ENCODE measurements around the gene RPLP2.

RPLP2 gene

GRCh38 chr11:821512-822371 is 12.0 kb downstream of the RPLP2 start:
- no peaks in the 10 kb centered on the region for H3K9me3 ChIP-seq (ENCODE audit: control insufficient read depth, insufficient read depth, low read depth, low read length)
- no peak for TF ChIP-seq ZNF626 (tag by site-specific recombination; IDR thresholded peaks at IDR 0.05)
- TF ChIP-seq PRDM10 (tag by site-specific recombination; IDR thresholded peaks at IDR 0.05): 0 out of 2 replicates have a peak, but pooled peaks have one; percentile 32
- no peak for TF ChIP-seq ZNF416 (tag by site-specific recombination; IDR thresholded peaks at IDR 0.05)
- 0 out of 2 replicates have a peak, but pooled peaks have one; percentile 13 for TF ChIP-seq SP2 (tag by site-specific recombination; IDR thresholded peaks at IDR 0.05)
- TF ChIP-seq EGR2 (tag by site-specific recombination; IDR thresholded peaks at IDR 0.05; ENCODE audit: low read depth): peak; percentile 26; the same call in 1 of the 2 replicates
- TF ChIP-seq HOXA7 (CRISPR knock-in tag; IDR thresholded peaks at IDR 0.05; ENCODE audit: borderline replicate concordance): no peak
- ChIA-PET POLR2A (interaction anchor here (0.5 to 11.4 kb wide), 4 partner anchors 12 to 45 kb away, joined by 4 to 202 read pairs (median 5); partner anchors contain the start of genes CD151, CRACR2B, GATD1 and RPLP2), CTCF (interaction anchor here (1.2 kb wide), 1 partner anchor 23 kb away, joined by 3 read pairs; no protein-coding TSS in a partner anchor)
- H3K4me3 ChIP-seq (ENCODE audit: low read depth, low read length): no peak overlapping the region
- peaks cover 0 to 44% of the 10 kb centered on the region in 2 experiments; a peak in 2 of 3 replicates for H3K36me3 ChIP-seq (ENCODE audit: control insufficient read depth in 2 of 2, insufficient read depth in 1 of 2, low read length in 2 of 2)
- 0 out of 2 replicates have a peak, but pooled peaks cover 3% of the 10 kb centered on the region for H3K4me1 ChIP-seq (ENCODE audit: control insufficient read depth, insufficient read depth, low read length)
- no peak overlapping the region for H3K27ac ChIP-seq (ENCODE audit: extremely low read depth, low read depth, low read length)

DNA sequence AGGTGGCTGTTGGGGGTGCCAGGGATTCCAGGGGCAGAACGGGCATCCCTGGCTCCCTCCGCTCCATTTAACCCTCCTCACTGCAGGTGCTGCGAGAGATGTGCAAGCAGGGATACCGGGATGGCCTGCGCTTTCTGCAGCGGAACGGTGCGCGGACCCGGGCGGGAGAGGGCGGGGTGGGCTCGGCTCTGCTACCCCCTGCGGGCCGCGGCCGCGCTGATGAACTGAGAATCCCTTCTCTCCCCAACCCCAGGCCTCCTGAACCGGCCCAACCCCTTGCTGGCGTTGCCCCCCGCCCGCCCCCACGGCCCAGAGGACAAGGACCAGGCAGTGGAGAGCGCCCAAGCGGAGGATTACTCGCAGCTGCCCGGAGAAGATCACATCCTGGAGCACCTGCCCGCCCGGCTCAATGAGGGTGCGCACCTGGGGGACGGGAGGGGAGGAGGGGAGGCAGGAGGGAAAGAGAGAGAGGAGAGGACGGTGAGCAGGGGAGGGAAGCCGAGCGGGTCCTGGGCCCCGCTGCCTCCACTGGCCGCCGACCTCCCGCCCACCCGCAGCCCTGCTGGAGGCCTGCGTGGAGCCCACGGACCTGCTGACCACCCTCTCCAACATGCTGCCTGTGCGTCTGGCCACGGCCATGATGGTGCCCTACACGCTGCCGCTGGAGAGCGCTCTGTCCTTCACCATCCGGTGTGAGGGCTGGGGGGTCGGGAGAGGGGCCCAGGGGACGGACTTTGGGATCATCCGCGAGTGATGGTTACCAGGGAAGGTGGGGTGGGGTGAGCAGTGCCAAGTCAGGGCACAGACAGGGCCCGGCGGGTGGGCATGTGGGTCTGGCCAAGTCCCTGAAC is 13.9 kb downstream of the RPLP2 start:
- ChIA-PET POLR2A (interaction anchor here (1.4 to 1.6 kb wide), 3 partner anchors 7 to 47 kb away, joined by 4 to 6 read pairs (median 5); partner anchors contain the start of genes CD151 and GATD1), CTCF (no interaction called here)
- Histone ChIP-seq H3K9me3 (ENCODE audit: control insufficient read depth, insufficient read depth, low read depth, low read length) (no peaks in the 10 kb centered on the region), H3K4me1 (ENCODE audit: control insufficient read depth, insufficient read depth, low read length) (0 out of 2 replicates have a peak, but pooled peaks cover 3% of the 10 kb centered on the region), H3K36me3 (ENCODE audit: control insufficient read depth in 2 of 2, insufficient read depth in 1 of 2, low read length in 2 of 2) (peaks cover 0 to 44% of the 10 kb centered on the region in 2 experiments; a peak in 2 of 3 replicates), H3K27ac (ENCODE audit: extremely low read depth, low read depth, low read length) (no peak overlapping the region), H3K4me3 (ENCODE audit: low read depth, low read length) (no peak overlapping the region)
- TF ChIP-seq SETDB1 (IDR thresholded peaks at IDR 0.05; ENCODE audit: insufficient read length, low read length) (no peak), ZNF776 (tag by site-specific recombination; IDR thresholded peaks at IDR 0.05; ENCODE audit: borderline replicate concordance) (no peak), ZNF398 (tag by site-specific recombination; IDR thresholded peaks at IDR 0.05) (no peak), ZNF677 (tag by site-specific recombination; IDR thresholded peaks at IDR 0.05) (no peak), REST (tag by site-specific recombination; IDR thresholded peaks at IDR 0.05) (no peak), ZNF658 (tag by site-specific recombination; IDR thresholded peaks at IDR 0.05) (no peak), HOXC10 (CRISPR knock-in tag; IDR thresholded peaks at IDR 0.05) (no peak), MYNN (tag by site-specific recombination; IDR thresholded peaks at IDR 0.05; ENCODE audit: borderline replicate concordance) (no peak), ZNF501 (tag by site-specific recombination; IDR thresholded peaks at IDR 0.05) (no peak), HOXA7 (CRISPR knock-in tag; IDR thresholded peaks at IDR 0.05; ENCODE audit: borderline replicate concordance) (no peak), ZFP41 (tag by site-specific recombination; IDR thresholded peaks at IDR 0.05; ENCODE audit: borderline replicate concordance) (no peak), SALL2 (tag by site-specific recombination; IDR thresholded peaks at IDR 0.05; ENCODE audit: borderline replicate concordance) (no peak), HOXD13 (CRISPR knock-in tag; IDR thresholded peaks at IDR 0.05; ENCODE audit: borderline replicate concordance) (no peak), ZNF366 (tag by site-specific recombination; conservative IDR thresholded peaks at IDR 0.05) (no peak), EGR2 (tag by site-specific recombination; IDR thresholded peaks at IDR 0.05; ENCODE audit: low read depth) (no peak)
- TF ChIP-seq, protein P1, sequence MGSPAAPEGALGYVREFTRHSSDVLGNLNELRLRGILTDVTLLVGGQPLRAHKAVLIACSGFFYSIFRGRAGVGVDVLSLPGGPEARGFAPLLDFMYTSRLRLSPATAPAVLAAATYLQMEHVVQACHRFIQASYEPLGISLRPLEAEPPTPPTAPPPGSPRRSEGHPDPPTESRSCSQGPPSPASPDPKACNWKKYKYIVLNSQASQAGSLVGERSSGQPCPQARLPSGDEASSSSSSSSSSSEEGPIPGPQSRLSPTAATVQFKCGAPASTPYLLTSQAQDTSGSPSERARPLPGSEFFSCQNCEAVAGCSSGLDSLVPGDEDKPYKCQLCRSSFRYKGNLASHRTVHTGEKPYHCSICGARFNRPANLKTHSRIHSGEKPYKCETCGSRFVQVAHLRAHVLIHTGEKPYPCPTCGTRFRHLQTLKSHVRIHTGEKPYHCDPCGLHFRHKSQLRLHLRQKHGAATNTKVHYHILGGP (tag by site-specific recombination; IDR thresholded peaks at IDR 0.05): no peak

All from HEK293 (cell line).